Stimulated activated CD8-positive, alpha-beta memory T cell treated with anti-CD3 and anti-CD28 coated beads, Interleukin-7, amount 100 ng/mL, for 4 hours (primary cell): Measurements from ENCODE around the gene CEACAM20.
"Not testable (repeated sequence)": the region's sequence is repeated elsewhere in the genome, so short reads cannot be mapped to it uniquely, and the experiment has no call there.

ENCODE experiments used
- DNase-seq, 2 donors: peaks; one replicate each; pipeline ENCODE4 v3.0.0-alpha.2; 2020; ENCODE audit warnings: low read depth in 2 of 2

Gene CEACAM20

GRCh38 chr19:44529536-44529935 is at the start of gene CEACAM20:
TSS of gene CEACAM20 (minus strand) at chr19:44529675. CDS start at chr19:44529509, 166 bp downstream.
- DNase-seq = no peak

DNA sequence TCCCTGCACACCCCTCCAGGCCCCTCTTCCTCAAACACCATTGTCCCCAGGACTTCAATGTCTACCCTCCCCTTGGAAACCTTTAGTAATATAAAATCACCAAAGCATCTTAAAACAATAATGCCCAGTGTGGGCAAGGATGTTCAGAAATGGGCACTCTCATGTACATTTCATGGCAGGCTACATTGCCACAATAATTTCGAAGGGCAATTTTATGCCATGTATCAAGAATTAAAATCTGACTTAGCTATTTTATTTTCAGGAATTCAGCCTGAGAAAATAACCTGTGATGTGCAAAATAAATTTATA is 48.0 kb upstream of the CEACAM20 start:
- no peak for DNase-seq

GRCh38 chr19:44576843-44577565 is 47.5 kb upstream of the CEACAM20 start:
- no peak for DNase-seq

DNA sequence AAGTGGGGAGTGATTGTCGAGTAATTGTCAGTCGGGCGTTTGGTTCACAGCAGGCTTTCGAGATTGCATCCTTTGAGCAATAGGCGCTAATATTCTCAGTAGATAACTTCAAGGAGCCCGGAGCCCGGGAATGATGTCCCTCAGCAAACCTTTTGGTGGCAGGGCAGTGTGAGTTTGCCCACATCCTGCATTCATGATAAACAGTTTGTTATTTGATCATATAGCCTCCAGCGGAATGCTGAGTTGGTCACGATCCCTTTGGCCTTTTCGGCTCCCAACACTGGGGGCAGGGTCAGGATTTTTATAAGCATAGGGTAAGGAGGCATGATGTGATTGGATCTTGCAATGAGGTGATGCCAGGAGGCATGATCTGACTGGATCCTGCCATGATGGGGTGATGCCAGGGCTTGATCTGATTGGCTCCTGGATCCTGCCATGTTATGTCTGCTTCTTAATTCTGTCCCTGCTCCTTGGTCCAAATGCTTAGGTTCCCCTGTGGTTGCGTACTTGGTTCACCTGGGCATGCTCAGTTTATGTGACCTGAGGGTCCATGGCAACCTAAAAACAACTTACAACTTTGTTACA is 45.7 kb upstream of the CEACAM20 start:
- DNase-seq = no peak

DNA sequence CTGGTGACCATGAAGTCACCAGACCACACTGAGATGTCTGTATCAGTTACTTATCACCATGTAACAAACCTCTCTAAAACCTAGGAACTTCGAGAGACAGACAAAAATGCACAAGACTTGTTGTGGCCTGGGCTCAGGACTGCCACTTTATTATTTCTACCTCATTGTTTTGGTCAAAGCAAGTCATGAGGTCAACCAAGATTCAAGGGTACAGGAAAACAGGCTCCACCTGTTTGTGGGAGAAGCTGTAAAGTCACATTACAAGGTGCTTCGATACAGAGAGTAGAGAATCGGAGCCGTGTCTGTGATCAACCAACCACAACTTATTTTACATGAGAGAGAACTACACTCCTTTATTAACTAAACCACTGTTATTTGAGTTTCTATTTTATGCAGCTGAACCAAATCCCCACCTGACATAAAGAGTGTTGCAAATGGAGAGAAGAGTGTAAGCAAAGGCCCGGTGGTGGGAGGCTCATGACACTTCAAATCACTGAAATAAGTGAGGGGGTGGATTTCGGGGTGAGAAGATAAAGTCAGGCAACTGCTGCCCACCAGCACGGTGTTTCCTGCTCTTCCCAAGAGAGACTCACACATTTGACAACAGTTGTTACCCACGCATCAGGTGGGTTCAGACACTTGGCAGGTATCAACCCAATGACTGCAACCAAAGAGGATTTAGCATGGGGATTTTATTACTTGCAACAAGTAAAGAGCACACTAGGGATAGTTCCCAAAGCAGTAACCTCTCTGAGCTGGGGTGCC is 44.9 kb upstream of the CEACAM20 start:
- DNase-seq = no peak

GRCh38 chr19:44573627-44574026 is 44.2 kb upstream of the CEACAM20 start:
- DNase-seq = no peak

GRCh38 chr19:44573183-44573582 is 43.7 kb upstream of the CEACAM20 start:
- no peak for DNase-seq

DNA sequence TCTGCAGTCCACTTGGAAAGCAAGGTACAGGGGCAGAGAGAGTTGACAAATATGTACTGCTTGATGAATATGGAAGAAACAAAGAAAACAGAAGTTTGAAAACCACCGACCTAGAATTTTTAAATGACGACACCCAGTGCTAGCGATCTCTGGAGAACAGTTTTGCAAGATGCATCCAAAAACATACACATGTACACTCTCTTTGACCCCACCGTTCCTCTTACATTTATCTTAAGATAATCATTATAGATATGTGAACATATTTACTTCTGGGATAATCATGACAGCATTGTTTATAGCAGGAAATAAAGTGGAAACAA is 43.1 kb upstream of the CEACAM20 start:
- no peak for DNase-seq

GRCh38 chr19:44571830-44572580 is 42.5 kb upstream of the CEACAM20 start:
- no peak for DNase-seq

- DNase-seq = peak in 1 of 2 donors; percentile 38
Observed at GRCh38 chr19:44570984-44571684, 41.7 kb upstream of the CEACAM20 start.

- no peak for DNase-seq
Observed at GRCh38 chr19:44570603-44570983, 41.1 kb upstream of the CEACAM20 start.

GRCh38 chr19:44567745-44568144 is 38.3 kb upstream of the CEACAM20 start:
- no peak for DNase-seq

GRCh38 chr19:44566984-44567383 is 37.5 kb upstream of the CEACAM20 start:
- DNase-seq = no peak

GRCh38 chr19:44563086-44563655 is 33.7 kb upstream of the CEACAM20 start:
- DNase-seq = not testable (repeated sequence)

DNA sequence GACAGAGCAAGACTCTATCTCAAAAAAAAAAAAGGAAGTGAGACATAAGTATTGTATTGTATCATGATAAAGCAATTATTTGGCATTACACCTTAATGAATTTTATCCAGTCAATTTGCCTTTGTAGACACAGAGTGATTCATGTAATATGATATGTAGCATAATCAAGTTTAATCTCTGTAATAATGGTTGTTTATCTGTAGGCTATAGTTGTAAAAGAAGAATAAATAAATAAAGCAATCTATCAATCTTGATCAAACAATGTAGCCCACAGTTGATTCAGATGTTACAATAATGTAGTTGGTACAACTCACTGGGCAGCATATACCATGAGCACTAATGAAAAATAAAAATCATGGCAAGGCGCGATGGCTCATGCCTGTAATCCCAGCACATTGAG is 28.5 kb upstream of the CEACAM20 start:
- DNase-seq = no peak

- DNase-seq = no peak
Observed at GRCh38 chr19:44554641-44555246, 25.3 kb upstream of the CEACAM20 start.

GRCh38 chr19:44553478-44554171 is 24.1 kb upstream of the CEACAM20 start:
- DNase-seq = no peak

DNA sequence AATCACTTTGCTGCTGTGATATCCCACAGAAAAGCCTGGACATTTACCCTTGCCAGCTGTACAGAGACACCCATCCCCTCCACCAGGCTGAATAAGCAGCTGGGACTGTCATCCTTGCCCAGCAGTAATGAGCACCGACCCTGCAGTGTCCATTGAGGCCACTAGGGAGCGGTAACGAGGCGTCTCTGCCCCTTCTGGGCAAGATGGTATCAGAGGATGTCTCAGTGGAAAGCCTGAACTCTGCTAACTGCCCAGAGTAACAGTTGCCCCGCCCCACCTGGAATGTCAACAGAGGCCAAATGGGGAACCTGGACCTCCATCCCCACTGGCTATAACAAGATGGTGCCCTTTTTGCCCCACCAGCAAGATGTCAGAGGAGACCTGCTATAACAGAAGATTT is 22.8 kb upstream of the CEACAM20 start:
- DNase-seq = no peak

- DNase-seq = no peak
Observed at GRCh38 chr19:44551850-44552249, 22.4 kb upstream of the CEACAM20 start.

- not testable (repeated sequence) for DNase-seq
Observed at GRCh38 chr19:44550976-44551375, 21.5 kb upstream of the CEACAM20 start.
